GM21381 (cell line): ENCODE results near the gene OR4A16.

Source experiments
- ATAC-seq: cut with Tn5 transposase; IDR thresholded peaks from one replicate; pipeline ENCODE4 v1.9.1; 2021; ENCODE audit warnings: mild to moderate bottlenecking, moderate library complexity; ENCODE audit not compliant: unreplicated experiment

Gene OR4A16

DNA sequence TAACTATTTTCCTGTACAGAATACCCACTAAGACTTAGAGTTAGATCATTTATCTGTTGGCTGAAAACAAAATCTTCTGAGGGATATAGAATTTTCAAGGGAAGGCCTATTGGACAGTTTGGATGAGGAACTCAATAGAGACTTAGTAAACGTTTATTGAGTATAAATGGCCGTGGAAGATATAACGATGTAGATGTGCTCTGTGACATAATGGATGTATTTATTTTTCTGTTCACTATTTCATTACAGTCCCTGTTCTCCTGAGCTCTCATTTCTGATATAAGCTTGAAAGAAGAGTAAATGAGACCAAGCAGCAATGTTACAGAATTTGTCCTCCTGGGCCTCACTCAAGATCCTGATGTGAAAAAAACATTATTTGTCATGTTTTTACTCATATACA lies at the start of gene OR4A16:
OR4A16 (plus strand) TSS at position 301 of the 400 bp plus-strand sequence; CDS start at position 301, 0 bp downstream.
- ATAC-seq, result no peak

GRCh38 chr11:55324500-55324899 lies 18.5 kb upstream of the OR4A16 start:
- no peak for ATAC-seq

DNA sequence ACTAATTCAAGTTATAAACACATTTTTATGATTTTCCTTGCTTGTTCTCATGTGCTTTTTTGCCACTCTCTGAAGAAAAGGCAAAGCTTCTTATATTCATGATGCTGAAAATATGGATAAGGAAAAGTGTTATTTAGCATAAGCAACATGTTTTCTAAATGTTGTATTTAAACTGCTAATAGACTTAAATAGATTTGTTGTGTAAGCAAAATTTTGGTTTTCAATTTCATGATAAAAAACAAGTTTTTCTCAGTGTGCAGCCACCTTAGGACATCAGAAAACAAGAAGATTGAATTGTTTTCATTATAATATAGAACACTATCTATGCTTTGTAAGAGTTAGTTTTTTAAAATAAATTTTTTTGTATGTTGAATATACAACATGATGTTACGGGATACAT lies 2.3 kb downstream of the OR4A16 start:
- ATAC-seq, result no peak

DNA sequence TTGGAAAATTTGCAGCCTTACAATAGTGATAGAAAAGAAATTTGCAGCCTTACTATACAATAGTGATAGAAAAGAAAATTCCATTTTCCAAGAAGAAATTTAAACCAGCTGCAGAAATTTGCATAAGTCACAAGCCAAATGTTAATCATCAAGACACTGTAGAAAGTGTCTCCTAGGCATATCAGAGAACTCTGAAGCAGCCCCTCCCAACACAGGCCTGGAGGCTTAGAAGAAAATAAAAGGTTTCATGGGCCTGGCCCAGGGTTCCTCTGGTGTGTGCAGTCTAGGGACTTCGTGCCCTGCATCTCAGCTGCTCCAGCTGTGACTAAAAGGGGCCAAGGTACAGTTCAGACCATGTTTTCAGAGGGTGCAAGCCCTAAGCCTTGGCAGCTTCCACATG lies 6.0 kb downstream of the OR4A16 start:
- no peak for ATAC-seq

DNA sequence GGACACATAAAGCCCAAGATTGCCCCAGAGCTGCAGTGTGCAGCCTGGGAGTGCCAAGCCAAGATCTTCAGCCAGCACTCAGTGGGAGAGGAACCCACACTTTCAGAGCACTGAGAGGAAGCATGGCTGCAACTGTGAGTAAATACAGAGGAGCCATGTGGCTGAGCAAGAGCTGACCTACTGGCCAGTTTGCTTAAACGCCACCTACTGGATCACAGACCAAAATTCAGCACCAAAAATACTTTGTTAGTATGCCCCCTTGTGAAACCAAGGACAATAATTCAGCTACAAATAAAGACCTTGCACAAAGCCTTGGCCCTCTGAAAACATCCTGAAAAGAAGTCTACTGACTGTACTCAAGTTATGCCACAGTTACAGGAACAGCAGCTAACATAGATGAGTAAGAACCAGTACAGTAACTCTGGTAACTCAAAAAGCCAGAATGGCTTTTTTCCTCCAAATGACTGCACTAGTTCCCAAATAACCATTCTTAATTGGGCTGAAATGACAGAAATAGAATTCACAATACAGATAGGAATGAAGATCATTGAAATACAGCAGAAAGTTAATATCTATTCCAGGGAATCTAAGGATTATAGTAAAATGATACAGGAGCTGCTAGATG lies 14.7 kb downstream of the OR4A16 start:
- ATAC-seq, result no peak

DNA sequence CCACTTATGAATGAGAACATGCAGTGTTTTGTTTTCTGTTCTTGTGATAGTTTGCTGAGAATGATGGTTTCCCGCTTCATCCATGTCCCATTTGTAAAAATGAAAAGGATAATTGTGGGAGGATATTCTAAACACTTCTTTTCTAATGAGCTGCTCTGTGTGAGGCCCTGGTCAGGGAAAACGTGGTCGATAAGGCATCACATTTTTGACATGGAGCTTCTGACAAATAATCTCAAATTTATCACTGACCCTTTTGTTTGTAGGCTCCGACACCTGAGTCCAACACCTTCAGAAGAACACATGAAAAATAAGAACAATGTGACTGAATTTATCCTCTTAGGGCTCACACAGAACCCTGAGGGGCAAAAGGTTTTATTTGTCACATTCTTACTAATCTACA lies 24.7 kb downstream of the OR4A16 start, which contains the start of gene OR4A15:
OR4A15 (plus strand) TSS at position 301 of the 400 bp plus-strand sequence; CDS start at position 301, 0 bp downstream.
- no peak for ATAC-seq
